SK-N-SH (cell line): ENCODE results near the gene PAPOLA. TPM values are rescaled to one million over a fixed set of nuclear protein-coding genes. Genes with fewer than 3 reads are reported as not detected.

Source experiments
- CTCF ChIA-PET: fragments of 300-600, 350-600 bp; formaldehyde crosslinking; extraction: SDS; loops from one replicate; lab custom pipeline; 2021; lab: Yijun Ruan, JAX
- POLR2A ChIA-PET: fragments of 350-600 bp; sonication (Branson Sonifier 250); formaldehyde crosslinking; extraction: SDS; loops from one replicate; lab custom pipeline; 2020; ENCODE audit warnings: antibody characterized with exemption, inconsistent platforms; lab: Yijun Ruan, JAX
- DNase-seq: peaks from one replicate; pipeline ENCODE4 v3.0.0; 2012
- H2AFZ ChIP-seq: fragments of 200-600 bp; sonication (generic); 2 replicates; pipeline ENCODE4 v1.8.1; 2016; ENCODE audit warnings: antibody characterized with exemption, mild to moderate bottlenecking, low read depth
- H3F3A ChIP-seq: fragments of 200-600 bp; sonication (generic); replicated peaks from 2 replicates; pipeline ENCODE3; 2016; ENCODE audit warnings: antibody characterized with exemption, mild to moderate bottlenecking; ENCODE audit not compliant: insufficient read depth
- H3K27ac ChIP-seq, 2 experiments: fragments of 200-500 bp in 1 of 2; fragments of 200-600 bp in 1 of 2; sonication (Bioruptor generic) in 1 of 2; sonication (generic), shearing (Covaris generic) in 1 of 2; 2 replicates each; pipeline versions ENCODE4 v1.5.1 to v1.6.1; 2014 to 2016; ENCODE audit warnings: low read depth in 2 of 2, inconsistent platforms in 1 of 2, low read length in 1 of 2, mild to moderate bottlenecking in 1 of 2, mixed read lengths in 1 of 2
- H3K27me3 ChIP-seq: fragments of 200-600 bp; sonication (generic), shearing (Covaris generic); 2 replicates; pipeline ENCODE4 v1.6.1; 2016; ENCODE audit warnings: mixed run types; ENCODE audit not compliant: insufficient read depth
- H3K36me3 ChIP-seq, 2 experiments: fragments of 200-500 bp in 1 of 2; fragments of 200-600 bp in 1 of 2; sonication (Bioruptor generic) in 1 of 2; sonication (generic) in 1 of 2; replicated peaks in 1 of 2; 2 replicates each; pipeline versions ENCODE3 to v1.5.1; 2014 to 2016; ENCODE audit warnings: low read length in 1 of 2, mild to moderate bottlenecking in 1 of 2; ENCODE audit not compliant: insufficient read depth in 2 of 2, control insufficient read depth in 1 of 2
- H3K4me1 ChIP-seq, 2 experiments: fragments of 200-500 bp in 1 of 2; fragments of 200-600 bp in 1 of 2; sonication (Bioruptor generic) in 1 of 2; sonication (generic), shearing (Covaris generic) in 1 of 2; 2 replicates each; pipeline versions ENCODE4 v1.5.1 to v1.6.1; 2014 to 2016; ENCODE audit warnings: low read depth in 1 of 2, low read length in 1 of 2, mixed run types in 1 of 2; ENCODE audit not compliant: insufficient read depth in 2 of 2, control insufficient read depth in 1 of 2
- H3K4me2 ChIP-seq: fragments of 200-600 bp; sonication (generic), shearing (Covaris generic); 2 replicates; pipeline ENCODE4 v1.6.1; 2017; ENCODE audit warnings: mixed run types
- H3K4me3 ChIP-seq, 2 experiments: fragments of 200-500 bp in 1 of 2; fragments of 200-600 bp in 1 of 2; sonication (Bioruptor generic) in 1 of 2; sonication (generic), shearing (Covaris generic) in 1 of 2; 2 replicates each; pipeline versions ENCODE4 v1.5.1 to v1.8.1; 2014 to 2016; ENCODE audit warnings: low read depth in 2 of 2, inconsistent platforms in 1 of 2, low read length in 1 of 2, mild to moderate bottlenecking in 1 of 2, mixed read lengths in 1 of 2, moderate library complexity in 1 of 2
- H3K79me2 ChIP-seq: fragments of 200-600 bp; sonication (generic); 2 replicates; pipeline ENCODE4 v1.8.1; 2017; ENCODE audit warnings: mild to moderate bottlenecking; ENCODE audit not compliant: insufficient read depth
- H3K9ac ChIP-seq: fragments of 200-600 bp; sonication (generic); 2 replicates; pipeline ENCODE4 v1.6.1; 2017; ENCODE audit warnings: mixed run types
- H3K9me2 ChIP-seq: fragments of 200-600 bp; sonication (generic); 2 replicates; pipeline ENCODE4 v1.6.1; 2017; ENCODE audit warnings: mixed run types
- H3K9me3 ChIP-seq: fragments of 200-600 bp; sonication (generic); 2 replicates; pipeline ENCODE4 v1.6.1; 2017; ENCODE audit warnings: mixed run types, mild to moderate bottlenecking, moderate library complexity
- H4K20me1 ChIP-seq: fragments of 200-600 bp; sonication (generic); 2 replicates; pipeline ENCODE4 v1.6.1; 2017; ENCODE audit warnings: mild to moderate bottlenecking, mixed run types; ENCODE audit not compliant: insufficient read depth
- ELF1 ChIP-seq: IDR thresholded peaks from 2 replicates; pipeline ENCODE4 v1.4.0; 2012
- EP300 ChIP-seq, 2 experiments: IDR thresholded peaks; 2 replicates each; pipeline versions ENCODE4 v1.4.0 to v1.6.1; 2012; ENCODE audit warnings: borderline replicate concordance in 1 of 2, low read depth in 1 of 2, low read length in 1 of 2
- FOXJ3 ChIP-seq: sonication (generic); formaldehyde crosslinking; IDR thresholded peaks from 2 replicates; pipeline ENCODE4 v1.5.1; 2020; ENCODE audit warnings: mild to moderate bottlenecking, missing genetic modification reagents
- FOXM1 ChIP-seq: IDR thresholded peaks from 2 replicates; pipeline ENCODE4 v1.4.0; 2012; ENCODE audit warnings: low read depth, mild to moderate bottlenecking
- GABPA ChIP-seq: IDR thresholded peaks from 2 replicates; pipeline ENCODE4 v1.4.0; 2012; ENCODE audit warnings: low read depth, mild to moderate bottlenecking
- JUND ChIP-seq: IDR thresholded peaks from 2 replicates; pipeline ENCODE4 v1.4.0; 2012
- MEF2A ChIP-seq: IDR thresholded peaks from 2 replicates; pipeline ENCODE4 v1.4.0; 2012; ENCODE audit warnings: low read depth, borderline replicate concordance
- MXI1 ChIP-seq: IDR thresholded peaks from 2 replicates; pipeline ENCODE4 v1.6.1; 2012; ENCODE audit warnings: mild to moderate bottlenecking, low read depth, low read length, improper control_type of control experiment
- NFIC ChIP-seq: IDR thresholded peaks from 2 replicates; pipeline ENCODE4 v1.4.0; 2012; ENCODE audit warnings: borderline replicate concordance
- RAD21 ChIP-seq: IDR thresholded peaks from 2 replicates; pipeline ENCODE4 v1.6.1; 2012; ENCODE audit warnings: mild to moderate bottlenecking, low read length
- RCOR1 ChIP-seq: fragments of 150-350 bp; IDR thresholded peaks from 2 replicates; pipeline ENCODE4 v1.6.1; 2017; ENCODE audit warnings: antibody characterized with exemption, low read length
- RFX5 ChIP-seq: IDR thresholded peaks from 2 replicates; pipeline ENCODE4 v1.6.1; 2012; ENCODE audit warnings: mild to moderate bottlenecking, improper control_type of control experiment, low read length
- RXRA ChIP-seq: IDR thresholded peaks from 2 replicates; pipeline ENCODE4 v1.4.0; 2012; ENCODE audit warnings: low read depth, mild to moderate bottlenecking, borderline replicate concordance
- SIN3A ChIP-seq: IDR thresholded peaks from 2 replicates; pipeline ENCODE4 v1.6.1; 2012; ENCODE audit warnings: low read depth, mild to moderate bottlenecking, low read length, moderate library complexity, borderline replicate concordance
- TAF1 ChIP-seq: IDR thresholded peaks from 2 replicates; pipeline ENCODE4 v1.6.1; 2012; ENCODE audit warnings: low read depth, mild to moderate bottlenecking, low read length, moderate library complexity, borderline replicate concordance
- TCF12 ChIP-seq: IDR thresholded peaks from 2 replicates; pipeline ENCODE4 v1.4.0; 2012
- TEAD4 ChIP-seq: IDR thresholded peaks from 2 replicates; pipeline ENCODE4 v1.4.0; 2012; ENCODE audit warnings: mild to moderate bottlenecking, borderline replicate concordance; ENCODE audit not compliant: insufficient read depth
- WGBS: methylation state at CpG from one replicate; pipeline ENCODE4 v1.1.6; 2017; ENCODE audit warnings: low lambda C conversion rate; 5-methylcytosine and 5-hydroxymethylcytosine counted together
- polyA plus RNA-seq, 3 experiments: library from polyadenylated mRNA; depleted of rRNA; stranded (reverse); fragments of >200 nt; gene quantifications; 2 replicates each; pipeline ENCODE4 v1.2.3, GENCODE V29; 2012
- TF ChIP-seq, protein P1 (sequence below): fragments of 150-350 bp; IDR thresholded peaks from 2 replicates; pipeline ENCODE4 v1.6.1; 2017; ENCODE audit warnings: antibody characterized with exemption, low read length, low read depth, borderline replicate concordance
- TF ChIP-seq, protein P2 (sequence below): IDR thresholded peaks from 2 replicates; pipeline ENCODE4 v1.4.0; 2012; ENCODE audit warnings: low read depth, borderline replicate concordance
- TF ChIP-seq, protein P3 (sequence below): IDR thresholded peaks from 2 replicates; pipeline ENCODE4 v1.6.1; 2012; ENCODE audit warnings: mild to moderate bottlenecking, low read depth, low read length, moderate library complexity
- TF ChIP-seq, protein P4 (sequence below): IDR thresholded peaks from 2 replicates; pipeline ENCODE4 v1.4.0; 2012; ENCODE audit warnings: low read depth

The PAPOLA gene
- polyA plus RNA-seq, 1 of the 3 experiments (the other 2 are of a cell fraction) = 53.7 TPM

DNA sequence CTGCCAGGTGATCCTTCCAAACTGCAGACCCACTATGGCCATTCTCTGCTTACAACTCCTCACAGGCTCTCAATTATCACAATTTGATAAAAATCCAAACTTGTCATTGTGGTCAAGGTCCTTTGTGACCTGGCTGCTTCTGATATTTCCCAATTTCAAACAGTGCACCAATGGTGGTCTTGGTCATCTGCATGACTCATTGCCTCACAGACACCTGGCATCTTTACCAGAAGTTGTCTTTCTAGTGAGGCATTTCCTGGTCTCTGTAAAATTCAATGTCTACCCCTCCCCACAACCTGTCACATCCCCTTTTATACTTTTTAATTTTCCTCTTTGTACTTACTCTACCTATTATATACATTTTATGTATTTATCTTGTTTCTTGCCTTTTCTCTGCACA, 17.8 kb upstream of the PAPOLA start (continued):
- TF ChIP-seq RAD21 (no peak), TAF1 (no peak)

DNA sequence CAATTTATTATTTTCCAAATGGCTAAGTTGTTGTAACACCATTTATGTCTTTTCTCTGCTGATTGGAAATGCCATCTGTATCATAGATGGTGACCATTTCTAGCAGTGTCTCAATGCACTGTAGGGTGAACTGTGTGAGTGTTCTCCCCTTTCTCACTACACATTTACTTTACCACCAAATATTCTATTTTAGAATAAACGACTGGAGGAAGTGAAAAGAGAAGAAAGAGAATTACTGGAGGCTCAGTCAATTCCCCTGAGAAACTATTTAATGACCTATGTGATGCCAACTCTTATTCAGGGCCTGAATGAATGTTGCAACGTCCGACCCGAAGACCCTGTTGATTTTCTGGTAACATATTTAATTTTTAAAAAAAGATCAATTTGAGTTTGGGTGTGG, 15.5 kb upstream of the PAPOLA start:
- no peak for TF ChIP-seq MEF2A
- no peak for TF ChIP-seq MXI1
- TF ChIP-seq ELF1 = no peak
- no peak for TF ChIP-seq SIN3A
- TF ChIP-seq RXRA = no peak
- TF ChIP-seq, protein P1, sequence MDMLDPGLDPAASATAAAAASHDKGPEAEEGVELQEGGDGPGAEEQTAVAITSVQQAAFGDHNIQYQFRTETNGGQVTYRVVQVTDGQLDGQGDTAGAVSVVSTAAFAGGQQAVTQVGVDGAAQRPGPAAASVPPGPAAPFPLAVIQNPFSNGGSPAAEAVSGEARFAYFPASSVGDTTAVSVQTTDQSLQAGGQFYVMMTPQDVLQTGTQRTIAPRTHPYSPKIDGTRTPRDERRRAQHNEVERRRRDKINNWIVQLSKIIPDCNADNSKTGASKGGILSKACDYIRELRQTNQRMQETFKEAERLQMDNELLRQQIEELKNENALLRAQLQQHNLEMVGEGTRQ = no peak
- TF ChIP-seq RFX5 = no peak
- no peak for TF ChIP-seq RCOR1
- TF ChIP-seq, protein P2, sequence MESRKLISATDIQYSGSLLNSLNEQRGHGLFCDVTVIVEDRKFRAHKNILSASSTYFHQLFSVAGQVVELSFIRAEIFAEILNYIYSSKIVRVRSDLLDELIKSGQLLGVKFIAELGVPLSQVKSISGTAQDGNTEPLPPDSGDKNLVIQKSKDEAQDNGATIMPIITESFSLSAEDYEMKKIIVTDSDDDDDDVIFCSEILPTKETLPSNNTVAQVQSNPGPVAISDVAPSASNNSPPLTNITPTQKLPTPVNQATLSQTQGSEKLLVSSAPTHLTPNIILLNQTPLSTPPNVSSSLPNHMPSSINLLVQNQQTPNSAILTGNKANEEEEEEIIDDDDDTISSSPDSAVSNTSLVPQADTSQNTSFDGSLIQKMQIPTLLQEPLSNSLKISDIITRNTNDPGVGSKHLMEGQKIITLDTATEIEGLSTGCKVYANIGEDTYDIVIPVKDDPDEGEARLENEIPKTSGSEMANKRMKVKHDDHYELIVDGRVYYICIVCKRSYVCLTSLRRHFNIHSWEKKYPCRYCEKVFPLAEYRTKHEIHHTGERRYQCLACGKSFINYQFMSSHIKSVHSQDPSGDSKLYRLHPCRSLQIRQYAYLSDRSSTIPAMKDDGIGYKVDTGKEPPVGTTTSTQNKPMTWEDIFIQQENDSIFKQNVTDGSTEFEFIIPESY = no peak
- TF ChIP-seq GABPA = no peak
- TF ChIP-seq FOXM1 = no peak
- TF ChIP-seq NFIC = no peak
- TF ChIP-seq, protein P3, sequence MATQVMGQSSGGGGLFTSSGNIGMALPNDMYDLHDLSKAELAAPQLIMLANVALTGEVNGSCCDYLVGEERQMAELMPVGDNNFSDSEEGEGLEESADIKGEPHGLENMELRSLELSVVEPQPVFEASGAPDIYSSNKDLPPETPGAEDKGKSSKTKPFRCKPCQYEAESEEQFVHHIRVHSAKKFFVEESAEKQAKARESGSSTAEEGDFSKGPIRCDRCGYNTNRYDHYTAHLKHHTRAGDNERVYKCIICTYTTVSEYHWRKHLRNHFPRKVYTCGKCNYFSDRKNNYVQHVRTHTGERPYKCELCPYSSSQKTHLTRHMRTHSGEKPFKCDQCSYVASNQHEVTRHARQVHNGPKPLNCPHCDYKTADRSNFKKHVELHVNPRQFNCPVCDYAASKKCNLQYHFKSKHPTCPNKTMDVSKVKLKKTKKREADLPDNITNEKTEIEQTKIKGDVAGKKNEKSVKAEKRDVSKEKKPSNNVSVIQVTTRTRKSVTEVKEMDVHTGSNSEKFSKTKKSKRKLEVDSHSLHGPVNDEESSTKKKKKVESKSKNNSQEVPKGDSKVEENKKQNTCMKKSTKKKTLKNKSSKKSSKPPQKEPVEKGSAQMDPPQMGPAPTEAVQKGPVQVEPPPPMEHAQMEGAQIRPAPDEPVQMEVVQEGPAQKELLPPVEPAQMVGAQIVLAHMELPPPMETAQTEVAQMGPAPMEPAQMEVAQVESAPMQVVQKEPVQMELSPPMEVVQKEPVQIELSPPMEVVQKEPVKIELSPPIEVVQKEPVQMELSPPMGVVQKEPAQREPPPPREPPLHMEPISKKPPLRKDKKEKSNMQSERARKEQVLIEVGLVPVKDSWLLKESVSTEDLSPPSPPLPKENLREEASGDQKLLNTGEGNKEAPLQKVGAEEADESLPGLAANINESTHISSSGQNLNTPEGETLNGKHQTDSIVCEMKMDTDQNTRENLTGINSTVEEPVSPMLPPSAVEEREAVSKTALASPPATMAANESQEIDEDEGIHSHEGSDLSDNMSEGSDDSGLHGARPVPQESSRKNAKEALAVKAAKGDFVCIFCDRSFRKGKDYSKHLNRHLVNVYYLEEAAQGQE = no peak
- TF ChIP-seq JUND = no peak
- no peak for TF ChIP-seq RAD21
- TF ChIP-seq, protein P4, sequence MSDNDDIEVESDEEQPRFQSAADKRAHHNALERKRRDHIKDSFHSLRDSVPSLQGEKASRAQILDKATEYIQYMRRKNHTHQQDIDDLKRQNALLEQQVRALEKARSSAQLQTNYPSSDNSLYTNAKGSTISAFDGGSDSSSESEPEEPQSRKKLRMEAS = no peak
- no peak for TF ChIP-seq FOXJ3 (CRISPR knock-in tag)
- no peak for TF ChIP-seq TEAD4
- no peak for TF ChIP-seq TCF12
- TF ChIP-seq EP300 (IDR thresholded peaks at IDR 0.05; ENCODE audit: borderline replicate concordance in 1 of 2, low read depth in 1 of 2, low read length in 1 of 2) = no peak
- TF ChIP-seq, all 33 proteins: peak for 0
- H3K79me2 ChIP-seq = no peaks in the 10 kb centered on the region
- DNase-seq = no peak

More for the DNA sequence above, 15.5 kb upstream of the PAPOLA start:
- ChIA-PET POLR2A (no interaction called here), CTCF (no interaction called here)
- Histone ChIP-seq H3K27me3 (no peaks in the 10 kb centered on the region), H3K27ac (no peak overlapping the region), H3F3A (peaks cover 4% of the 10 kb centered on the region), H2AFZ (no peak overlapping the region), H3K4me2 (no peak overlapping the region), H3K36me3 (no peaks in the 10 kb centered on the region), H4K20me1 (no peaks in the 10 kb centered on the region), H3K9ac (no peak overlapping the region), H3K4me1 (no peaks in the 10 kb centered on the region), H3K9me2 (no peaks in the 10 kb centered on the region), H3K9me3 (no peaks in the 10 kb centered on the region), H3K4me3 (no peak overlapping the region)
- WGBS = 67% methylated on average over 4 of the region's 4 CpGs
